Endodermal cell (in vitro differentiated cells): Measurements from ENCODE around the gene NT5C. TPM values are rescaled to one million over a fixed set of nuclear protein-coding genes. Genes with fewer than 3 reads are reported as not detected.
"Not testable (repeated sequence)": the region's sequence is repeated elsewhere in the genome, so short reads cannot be mapped to it uniquely, and the experiment has no call there.

Source experiments
- DNase-seq: peaks from one replicate; pipeline ENCODE4 v3.0.0-alpha.2; 2017
- H3K27ac ChIP-seq: 2 replicates; pipeline ENCODE4 v1.5.1; 2013; ENCODE audit warnings: mild to moderate bottlenecking, low read depth, low read length, moderate library complexity
- H3K27me3 ChIP-seq: 2 replicates; pipeline ENCODE4 v1.6.1; 2013; ENCODE audit warnings: mild to moderate bottlenecking, low read length, moderate library complexity; ENCODE audit not compliant: insufficient read depth, control insufficient read depth, poor library complexity, severe bottlenecking
- H3K36me3 ChIP-seq: 2 replicates; pipeline ENCODE4 v1.7.0; 2013; ENCODE audit warnings: mild to moderate bottlenecking, low read length, moderate library complexity; ENCODE audit not compliant: control insufficient read depth, insufficient read depth
- H3K4me1 ChIP-seq: one replicate; pipeline ENCODE4 v1.7.0; 2013; ENCODE audit warnings: low read length; ENCODE audit not compliant: control insufficient read depth, insufficient read depth
- H3K4me3 ChIP-seq: 2 replicates; pipeline ENCODE4 v1.5.1; 2013; ENCODE audit warnings: mild to moderate bottlenecking, low read length, moderate library complexity
- H3K9ac ChIP-seq: 2 replicates; pipeline ENCODE4 v1.6.1; 2013; ENCODE audit warnings: mild to moderate bottlenecking, low read length, moderate library complexity; ENCODE audit not compliant: poor library complexity, severe bottlenecking; ENCODE audit errors: extremely low read depth
- H3K9me3 ChIP-seq: 2 replicates; pipeline ENCODE4 v1.6.1; 2013; ENCODE audit warnings: mild to moderate bottlenecking, low read length, moderate library complexity; ENCODE audit not compliant: control insufficient read depth
- H3K27ac Mint-ChIP-seq: 2 replicates; pipeline ENCODE4 v1.8.0; 2020; ENCODE audit warnings: mixed read lengths
- H3K27me3 Mint-ChIP-seq: 2 replicates; pipeline ENCODE4 v1.8.0; 2021; ENCODE audit warnings: mild to moderate bottlenecking, mixed read lengths; ENCODE audit not compliant: insufficient read depth
- H3K36me3 Mint-ChIP-seq: 2 replicates; pipeline ENCODE4 v1.8.0; 2020; ENCODE audit warnings: low read depth, mixed read lengths
- H3K4me1 Mint-ChIP-seq: 2 replicates; pipeline ENCODE4 v1.8.0; 2020; ENCODE audit warnings: mixed read lengths
- H3K4me3 Mint-ChIP-seq: 2 replicates; pipeline ENCODE4 v1.8.0; 2020; ENCODE audit warnings: mild to moderate bottlenecking, moderate library complexity, mixed read lengths
- H3K9me3 Mint-ChIP-seq: 2 replicates; pipeline ENCODE4 v1.8.0; 2020; ENCODE audit warnings: mild to moderate bottlenecking, mixed read lengths
- CTCF ChIP-seq: fragments of 200-600 bp; sonication (generic); conservative IDR thresholded peaks from 2 replicates; pipeline ENCODE4 v1.5.0; 2021; ENCODE audit warnings: antibody characterized with exemption, mild to moderate bottlenecking
- WGBS, 2 experiments: methylation state at CpG; one replicate each; pipeline versions ENCODE4 v1.1.5 to v1.1.7; 2013; ENCODE audit warnings: missing lambda C conversion rate in 2 of 2, mixed read lengths in 1 of 2; ENCODE audit not compliant: insufficient coverage in 1 of 2, insufficient read length in 1 of 2; 5-methylcytosine and 5-hydroxymethylcytosine counted together
- total RNA-seq, 2 donors: library from RNA; stranded (reverse); fragmentation: NEBNext Ultra II Directional in 1 of 2; extraction: Animal tissue kit (Norgen Biotek cat#: 25700) in 1 of 2; gene quantifications; 2 replicates in 1 of 2; 3 replicates in 1 of 2; pipeline ENCODE4 v1.2.1, GENCODE V29; 2021

NT5C gene
- total RNA-seq, 2 donors from 2014 or later = 69.1 to 80.3 TPM

- peaks cover 8% of the 10 kb centered on the region for H3K4me1 Mint-ChIP-seq
- Histone ChIP-seq H3K9ac (no peak overlapping the region), H3K27me3 (no peaks in the 10 kb centered on the region), H3K4me3 (no peak overlapping the region), H3K4me1 (peaks cover 3% of the 10 kb centered on the region), H3K9me3 (no peaks in the 10 kb centered on the region), H3K27ac (no peak overlapping the region), H3K36me3 (peaks cover 25% of the 10 kb centered on the region)
- H3K27me3 Mint-ChIP-seq = no peaks in the 10 kb centered on the region
- no peak overlapping the region for H3K4me3 Mint-ChIP-seq
- H3K27ac Mint-ChIP-seq = no peak overlapping the region
- H3K36me3 Mint-ChIP-seq = peaks cover 17% of the 10 kb centered on the region
- no peak for DNase-seq
- H3K9me3 Mint-ChIP-seq = no peaks in the 10 kb centered on the region
- WGBS, 2 experiments = 95 to 98% methylated on average over 4 of the region's 4 CpGs
- no peak for TF ChIP-seq CTCF
Observed at GRCh38 chr17:75159196-75160031, 27.9 kb upstream of the NT5C start.

GRCh38 chr17:75158480-75158879 is 26.9 kb upstream of the NT5C start:
- not testable (repeated sequence) for H3K9me3 Mint-ChIP-seq, H3K9me3 ChIP-seq, H3K27me3 ChIP-seq, H3K4me1 ChIP-seq, H3K27ac ChIP-seq, DNase-seq, H3K27ac Mint-ChIP-seq, H3K4me3 Mint-ChIP-seq, H3K4me1 Mint-ChIP-seq, H3K27me3 Mint-ChIP-seq, H3K9ac ChIP-seq, H3K4me3 ChIP-seq
- 93 to 100% methylated on average over 4 to 8 of the region's 8 CpGs for WGBS, 2 experiments
- peaks cover 11% of the 10 kb centered on the region for H3K36me3 Mint-ChIP-seq
- peaks cover 18% of the 10 kb centered on the region for H3K36me3 ChIP-seq

GRCh38 chr17:75155191-75155601 is 23.7 kb upstream of the NT5C start:
- Histone ChIP-seq H3K4me3 (peak overlapping the region; percentile 14), H3K27ac (no peak overlapping the region), H3K9me3 (no peaks in the 10 kb centered on the region), H3K27me3 (no peaks in the 10 kb centered on the region), H3K36me3 (peaks cover 10% of the 10 kb centered on the region), H3K9ac (no peak overlapping the region), H3K4me1 (peaks cover 3% of the 10 kb centered on the region)
- H3K27ac Mint-ChIP-seq = peak overlapping the region; percentile 0
- H3K36me3 Mint-ChIP-seq = peaks cover 6% of the 10 kb centered on the region
- DNase-seq = peak; percentile 65
- H3K4me3 Mint-ChIP-seq = no peak overlapping the region
- H3K27me3 Mint-ChIP-seq = no peaks in the 10 kb centered on the region
- WGBS, 2 experiments = 59 to 80% methylated on average over 2 to 3 of the region's 3 CpGs
- no peak for TF ChIP-seq CTCF
- peaks cover 21% of the 10 kb centered on the region for H3K4me1 Mint-ChIP-seq
- H3K9me3 Mint-ChIP-seq = no peaks in the 10 kb centered on the region
